ENCODE results near the gene KRTAP5-11. TPM values are rescaled to one million over a fixed set of nuclear protein-coding genes. Genes with fewer than 3 reads are reported as not detected.

KRTAP5-11 gene
- total RNA-seq, 2 experiments from 2014 or later: not detected

DNA sequence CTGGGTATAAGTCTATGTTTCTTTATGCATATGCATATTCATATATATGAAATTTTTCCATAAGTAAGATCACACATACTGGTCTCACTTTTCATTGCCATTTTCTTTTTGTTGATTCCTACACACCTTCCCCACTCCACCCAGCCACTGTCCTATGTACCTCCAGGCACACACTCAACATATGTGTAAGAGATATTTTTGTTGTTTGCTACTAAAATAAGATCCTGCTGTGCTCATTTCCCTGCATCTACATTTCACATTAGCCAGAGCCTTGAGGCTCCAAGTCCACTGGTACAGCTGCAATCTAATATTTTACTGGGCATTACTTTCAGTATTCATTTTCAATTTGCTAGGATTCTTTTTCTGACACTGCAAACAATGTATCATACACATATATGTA lies 25.4 kb downstream of the KRTAP5-11 start:
- Histone ChIP-seq H3K4me1 (ENCODE audit: insufficient read depth, low read length, poor library complexity, severe bottlenecking) (no peaks in the 10 kb centered on the region), H3K9me2 (ENCODE audit: insufficient read depth, low read length) (no peaks in the 10 kb centered on the region), H3K27ac (ENCODE audit: low read depth, low read length, poor library complexity, severe bottlenecking) (no peak overlapping the region), H3K4me3 (ENCODE audit: low read depth, low read length, poor library complexity, severe bottlenecking) (no peak overlapping the region), H3K79me2 (ENCODE audit: insufficient read depth, low read depth, low read length) (no peaks in the 10 kb centered on the region), H3K4me2 (ENCODE audit: low read length) (no peak overlapping the region), H4K20me1 (ENCODE audit: insufficient read depth, low read length) (no peaks in the 10 kb centered on the region), H3K9me3 (ENCODE audit: low read length) (no peaks in the 10 kb centered on the region), H3K36me3 (ENCODE audit: insufficient read depth, low read length) (no peaks in the 10 kb centered on the region), H2AFZ (ENCODE audit: low read length) (no peak overlapping the region)
- DNase-seq (ENCODE audit: low spot score): no peak
- POLR2A ChIA-PET: no interaction called here
- TF ChIP-seq EZH2phosphoT487 (IDR thresholded peaks at IDR 0.05; ENCODE audit: borderline replicate concordance, low read depth, low read length) (no peak), CTCF (conservative IDR thresholded peaks at IDR 0.05; ENCODE audit: low read length) (no peak)
- intact Hi-C loops (cut with micrococcal nuclease; ENCODE audit: unreplicated experiment): no loop called here
- BruUV-seq (replicated peaks): no TSS peak
- CTCF ChIA-PET (ENCODE audit: unreplicated experiment): no interaction called here

DNA sequence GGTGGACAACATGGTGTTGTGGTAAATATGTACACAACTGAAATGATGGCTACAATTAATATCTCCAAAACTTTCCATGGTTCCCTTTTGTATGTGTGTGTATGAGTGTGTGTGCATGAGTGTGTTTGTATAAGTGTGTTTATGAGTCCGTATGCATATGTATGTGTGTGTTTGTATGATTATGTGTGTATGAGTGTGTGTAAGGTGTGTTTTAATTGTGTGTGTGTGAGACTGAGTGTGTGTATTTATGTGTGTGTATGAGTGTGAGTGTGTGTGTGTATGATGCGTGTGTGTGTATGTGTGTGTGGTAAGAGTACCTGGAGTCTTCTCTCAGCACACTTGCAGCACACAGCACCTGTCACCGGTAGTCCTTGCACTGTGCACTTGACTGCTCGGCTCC lies 26.7 kb downstream of the KRTAP5-11 start:
- Histone ChIP-seq H3K27ac (ENCODE audit: low read depth, low read length, poor library complexity, severe bottlenecking) (no peak overlapping the region), H3K79me2 (ENCODE audit: insufficient read depth, low read depth, low read length) (no peaks in the 10 kb centered on the region), H3K9me3 (ENCODE audit: low read length) (no peaks in the 10 kb centered on the region), H3K36me3 (ENCODE audit: insufficient read depth, low read length) (no peaks in the 10 kb centered on the region), H2AFZ (ENCODE audit: low read length) (no peak overlapping the region), H3K4me1 (ENCODE audit: insufficient read depth, low read length, poor library complexity, severe bottlenecking) (no peaks in the 10 kb centered on the region), H3K9me2 (ENCODE audit: insufficient read depth, low read length) (no peaks in the 10 kb centered on the region), H3K4me2 (ENCODE audit: low read length) (no peak overlapping the region), H4K20me1 (ENCODE audit: insufficient read depth, low read length) (no peaks in the 10 kb centered on the region), H3K4me3 (ENCODE audit: low read depth, low read length, poor library complexity, severe bottlenecking) (no peak overlapping the region)
- ChIA-PET CTCF (ENCODE audit: unreplicated experiment) (no interaction called here), POLR2A (no interaction called here)
- intact Hi-C loops (cut with micrococcal nuclease; ENCODE audit: unreplicated experiment): no loop called here
- DNase-seq (ENCODE audit: low spot score): no peak
- no TSS peak for BruUV-seq (replicated peaks)
- TF ChIP-seq EZH2phosphoT487 (IDR thresholded peaks at IDR 0.05; ENCODE audit: borderline replicate concordance, low read depth, low read length) (no peak), CTCF (conservative IDR thresholded peaks at IDR 0.05; ENCODE audit: low read length) (no peak)

DNA sequence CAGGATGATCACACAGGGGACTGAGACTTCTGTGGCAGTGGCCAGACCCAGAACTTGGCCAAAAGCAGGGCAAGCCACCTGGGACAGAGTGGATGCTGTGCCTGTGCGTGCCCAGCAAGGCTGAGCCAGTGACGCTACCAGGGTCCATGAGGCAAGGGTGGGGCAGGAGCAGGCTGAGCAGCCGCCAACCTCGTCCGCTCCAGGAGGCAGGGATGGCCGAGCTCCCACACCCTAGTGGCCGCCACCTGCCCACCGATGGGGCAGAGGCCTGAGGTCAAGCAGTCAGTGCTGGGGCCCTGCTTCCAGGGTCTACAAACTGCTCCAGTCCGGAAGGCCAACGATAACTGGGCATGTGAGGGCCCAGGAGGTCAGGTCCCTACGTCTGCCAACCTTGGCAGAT lies 27.2 kb downstream of the KRTAP5-11 start:
- BruUV-seq (replicated peaks): no TSS peak
- H3K36me3 ChIP-seq (ENCODE audit: insufficient read depth, low read length): no peaks in the 10 kb centered on the region
- H3K9me3 ChIP-seq (ENCODE audit: low read length): no peaks in the 10 kb centered on the region
- H3K4me1 ChIP-seq (ENCODE audit: insufficient read depth, low read length, poor library complexity, severe bottlenecking): no peaks in the 10 kb centered on the region
- no peak overlapping the region for H3K4me3 ChIP-seq (ENCODE audit: low read depth, low read length, poor library complexity, severe bottlenecking)
- H2AFZ ChIP-seq (ENCODE audit: low read length): no peak overlapping the region
- no peak overlapping the region for H3K27ac ChIP-seq (ENCODE audit: low read depth, low read length, poor library complexity, severe bottlenecking)
- intact Hi-C loops (cut with micrococcal nuclease; ENCODE audit: unreplicated experiment): no loop called here
- H3K4me2 ChIP-seq (ENCODE audit: low read length): no peak overlapping the region
- no peaks in the 10 kb centered on the region for H3K79me2 ChIP-seq (ENCODE audit: insufficient read depth, low read depth, low read length)
- ChIA-PET POLR2A (no interaction called here), CTCF (ENCODE audit: unreplicated experiment) (no interaction called here)
- TF ChIP-seq CTCF (conservative IDR thresholded peaks at IDR 0.05; ENCODE audit: low read length): no peak
- no peak for TF ChIP-seq EZH2phosphoT487 (IDR thresholded peaks at IDR 0.05; ENCODE audit: borderline replicate concordance, low read depth, low read length)
- no peak for DNase-seq (ENCODE audit: low spot score)
- H3K9me2 ChIP-seq (ENCODE audit: insufficient read depth, low read length): no peaks in the 10 kb centered on the region
- H4K20me1 ChIP-seq (ENCODE audit: insufficient read depth, low read length): no peaks in the 10 kb centered on the region
